Fibroblast of lung (primary cell): ENCODE data around the gene LMO7.

Experiments
- CTCF ChIP-seq, 2 donors: IDR thresholded peaks in 1 of 2; conservative IDR thresholded peaks in 1 of 2; 1 replicate in 1 of 2; 2 replicates in 1 of 2; pipeline ENCODE4 v1.5.1; 2011 to 2012; ENCODE audit warnings: low read length in 2 of 2, control low read depth in 1 of 2, inconsistent platforms in 1 of 2, low read depth in 1 of 2, mild to moderate bottlenecking in 1 of 2
- EZH2 ChIP-seq: IDR thresholded peaks from 2 replicates; pipeline ENCODE4 v1.5.1; 2012; ENCODE audit warnings: low read length, control low read depth, mild to moderate bottlenecking; ENCODE audit errors: missing control alignments

DNA sequence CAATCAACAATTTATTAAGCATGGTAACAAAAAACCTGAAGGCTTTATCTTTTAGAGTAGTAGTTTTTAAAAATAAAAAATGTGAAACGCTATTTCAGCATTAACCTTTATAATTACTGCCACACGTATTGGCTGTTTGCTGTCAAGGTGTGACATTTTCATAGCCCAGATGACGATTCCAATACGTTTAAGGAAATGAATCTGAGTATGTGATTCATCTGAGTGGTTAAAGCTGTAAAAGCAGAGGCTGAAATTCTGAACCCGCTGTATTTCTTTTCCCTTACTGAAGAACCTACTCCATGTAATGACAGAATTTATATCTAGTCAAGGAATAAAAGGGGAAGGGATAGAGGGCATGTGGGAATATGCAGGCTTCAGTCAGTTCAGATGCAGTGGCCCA, 166.0 kb downstream of the LMO7 start:
- no peak for TF ChIP-seq EZH2
- no peak for TF ChIP-seq CTCF (conservative IDR thresholded peaks at IDR 0.05 in 1 of 2, IDR thresholded peaks at IDR 0.05 in 1 of 2; ENCODE audit: low read depth in 1 of 2, low read length in 2 of 2)
